ENCODE results near the gene RSF1. TPM values are rescaled to one million over a fixed set of nuclear protein-coding genes. Genes with fewer than 3 reads are reported as not detected.

The RSF1 gene
- total RNA-seq, 1 experiment from 2014 or later = 62.0 TPM

- Mint-ChIP-seq H3K36me3 (ENCODE audit: insufficient read depth, unreplicated experiment) (peaks cover 26% of the 10 kb centered on the region), H3K27ac (ENCODE audit: low read depth, unreplicated experiment) (no peak overlapping the region), H3K9me3 (ENCODE audit: unreplicated experiment) (peaks cover 8% of the 10 kb centered on the region), H3K27me3 (ENCODE audit: insufficient read depth, unreplicated experiment) (no peaks in the 10 kb centered on the region), H3K4me3 (ENCODE audit: unreplicated experiment) (no peak overlapping the region), H3K4me1 (ENCODE audit: insufficient read depth, unreplicated experiment) (no peaks in the 10 kb centered on the region)
- BruUV-seq (replicated peaks) = no TSS peak
- CTCF ChIA-PET = interaction anchor here (0.7 to 1.4 kb wide), 3 partner anchors 11 to 1014 kb away, joined by 3 to 4 read pairs (median 3); no protein-coding TSS in a partner anchor
- DNase-seq (ENCODE audit: unreplicated experiment) = no peak
- POLR2A ChIA-PET = interaction anchor here (0.6 to 0.8 kb wide), 2 partner anchors 180 to 226 kb away, joined by 3 read pairs; partner anchors contain the start of gene INTS4
- TF ChIP-seq CTCF (IDR thresholded peaks at IDR 0.05; ENCODE audit: unreplicated experiment) = no peak
- intact Hi-C loops (cut with micrococcal nuclease) = no loop called here
Measured at GRCh38 chr11:77814848-77815247, 5.7 kb downstream of the RSF1 start.

GRCh38 chr11:77813256-77813655 is 7.3 kb downstream of the RSF1 start:
- no peaks in the 10 kb centered on the region for H3K4me1 Mint-ChIP-seq (ENCODE audit: insufficient read depth, unreplicated experiment)
- peaks cover 26% of the 10 kb centered on the region for H3K36me3 Mint-ChIP-seq (ENCODE audit: insufficient read depth, unreplicated experiment)
- DNase-seq (ENCODE audit: unreplicated experiment) = no peak
- intact Hi-C loops (cut with micrococcal nuclease) = no loop called here
- no peaks in the 10 kb centered on the region for H3K27me3 Mint-ChIP-seq (ENCODE audit: insufficient read depth, unreplicated experiment)
- no TSS peak for BruUV-seq (replicated peaks)
- no peak for TF ChIP-seq CTCF (IDR thresholded peaks at IDR 0.05; ENCODE audit: unreplicated experiment)
- H3K4me3 Mint-ChIP-seq (ENCODE audit: unreplicated experiment) = no peak overlapping the region
- peaks cover 8% of the 10 kb centered on the region for H3K9me3 Mint-ChIP-seq (ENCODE audit: unreplicated experiment)
- ChIA-PET CTCF (no interaction called here), POLR2A (no interaction called here)
- no peak overlapping the region for H3K27ac Mint-ChIP-seq (ENCODE audit: low read depth, unreplicated experiment)

- Mint-ChIP-seq H3K4me3 (ENCODE audit: unreplicated experiment) (no peak overlapping the region), H3K4me1 (ENCODE audit: insufficient read depth, unreplicated experiment) (peaks cover 16% of the 10 kb centered on the region), H3K27me3 (ENCODE audit: insufficient read depth, unreplicated experiment) (no peaks in the 10 kb centered on the region), H3K36me3 (ENCODE audit: insufficient read depth, unreplicated experiment) (peaks cover 10% of the 10 kb centered on the region), H3K9me3 (ENCODE audit: unreplicated experiment) (no peaks in the 10 kb centered on the region), H3K27ac (ENCODE audit: low read depth, unreplicated experiment) (no peak overlapping the region)
- TF ChIP-seq CTCF (IDR thresholded peaks at IDR 0.05; ENCODE audit: unreplicated experiment) = no peak
- DNase-seq (ENCODE audit: unreplicated experiment) = no peak
- intact Hi-C loops (cut with micrococcal nuclease) = no loop called here
- POLR2A ChIA-PET = no interaction called here
- BruUV-seq (replicated peaks) = no TSS peak
- CTCF ChIA-PET = no interaction called here
Measured at GRCh38 chr11:77806993-77807392, 13.5 kb downstream of the RSF1 start.

- TF ChIP-seq CTCF (IDR thresholded peaks at IDR 0.05; ENCODE audit: unreplicated experiment) = no peak
- H3K36me3 Mint-ChIP-seq (ENCODE audit: insufficient read depth, unreplicated experiment) = peaks cover 6% of the 10 kb centered on the region
- CTCF ChIA-PET = interaction anchor here (0.7 kb wide), 2 partner anchors 10 to 1353 kb away, joined by 5 to 8 read pairs; no protein-coding TSS in a partner anchor
- POLR2A ChIA-PET = no interaction called here
- H3K27me3 Mint-ChIP-seq (ENCODE audit: insufficient read depth, unreplicated experiment) = no peaks in the 10 kb centered on the region
- peaks cover 16% of the 10 kb centered on the region for H3K4me1 Mint-ChIP-seq (ENCODE audit: insufficient read depth, unreplicated experiment)
- no peaks in the 10 kb centered on the region for H3K9me3 Mint-ChIP-seq (ENCODE audit: unreplicated experiment)
- no peak for DNase-seq (ENCODE audit: unreplicated experiment)
- intact Hi-C loops (cut with micrococcal nuclease) = no loop called here
- H3K27ac Mint-ChIP-seq (ENCODE audit: low read depth, unreplicated experiment) = no peak overlapping the region
- BruUV-seq (replicated peaks) = no TSS peak
- H3K4me3 Mint-ChIP-seq (ENCODE audit: unreplicated experiment) = no peak overlapping the region
Measured at GRCh38 chr11:77806415-77806814, 14.1 kb downstream of the RSF1 start.
